Sigmoid colon (tissue), 7 donors: ENCODE measurements around the gene EPHA4. TPM values are rescaled to one million over a fixed set of nuclear protein-coding genes. Genes with fewer than 3 reads are reported as not detected.

Experiments used
- DNase-seq: peaks from one replicate; pipeline ENCODE4 v3.0.0-alpha.2; 2019
- H3K27ac ChIP-seq, 4 donors: fragments of 200-600 bp; sonication (generic); one replicate each; pipeline ENCODE4 v1.5.1; 2016 to 2019; ENCODE audit warnings: mild to moderate bottlenecking in 1 of 4
- H3K27me3 ChIP-seq, 3 donors: fragments of 200-600 bp; sonication (generic); one replicate each; pipeline ENCODE4 v1.5.1; 2019; ENCODE audit warnings: mild to moderate bottlenecking in 1 of 3
- H3K36me3 ChIP-seq, 4 donors: fragments of 200-600 bp; sonication (generic); one replicate each; pipeline ENCODE4 v1.5.1; 2016 to 2019
- H3K4me1 ChIP-seq, 4 donors: fragments of 200-600 bp; sonication (generic); one replicate each; pipeline ENCODE4 v1.5.1; 2017 to 2019
- H3K4me3 ChIP-seq, 4 donors: fragments of 200-600 bp; sonication (generic); one replicate each; pipeline ENCODE4 v1.5.1; 2017 to 2019; ENCODE audit warnings: mild to moderate bottlenecking in 2 of 4, moderate library complexity in 1 of 4
- H3K9me3 ChIP-seq, 4 donors: fragments of 200-600 bp in 3 of 4; sonication (generic) in 3 of 4; one replicate each; pipeline versions ENCODE4 v1.5.1 to v1.6.1; 2013 to 2019
- CTCF ChIP-seq, 4 experiments: fragments of 450-650 bp in 3 of 4; fragments of 200-600 bp in 1 of 4; IDR thresholded peaks; one replicate each; pipeline ENCODE4 v1.5.1; 2016 to 2019; ENCODE audit warnings: antibody characterized with exemption in 4 of 4, mild to moderate bottlenecking in 3 of 4, moderate library complexity in 2 of 4
- EP300 ChIP-seq, 4 donors: sonication (generic); formaldehyde crosslinking; IDR thresholded peaks; one replicate each; pipeline ENCODE4 v1.6.1; 2017; ENCODE audit warnings: antibody characterized with exemption in 4 of 4
- POLR2A ChIP-seq, 2 donors: fragments of 450-650 bp; IDR thresholded peaks; one replicate each; pipeline ENCODE4 v1.6.1; 2016; ENCODE audit warnings: antibody characterized with exemption in 2 of 2, mild to moderate bottlenecking in 2 of 2, moderate library complexity in 2 of 2
- POLR2AphosphoS5 ChIP-seq, 4 donors: sonication (generic); formaldehyde crosslinking; IDR thresholded peaks; one replicate each; pipeline ENCODE4 v1.6.1; 2017; ENCODE audit warnings: antibody characterized with exemption in 4 of 4
- WGBS, 2 donors: extraction: QIAGEN DNeasy Blood & Tissue Kit; methylation state at CpG; one replicate each; pipeline ENCODE4 v1.1.7; 2013; 5-methylcytosine and 5-hydroxymethylcytosine counted together
- intact Hi-C: fragments of 100-400 bp; cut with DNase I; formaldehyde crosslinking; loops from one replicate; pipeline ENCODE4 v1.15.1; 2023
- polyA plus RNA-seq, 3 donors: library from polyadenylated mRNA; stranded (reverse); fragments of 200-250 nt; gene quantifications; one replicate each; pipeline ENCODE4 v1.2.3, GENCODE V29; 2013
- total RNA-seq, 4 donors: library from RNA; depleted of rRNA; stranded (reverse); fragments of >200 nt; gene quantifications; one replicate each; pipeline ENCODE4 v1.1.0, GENCODE V29; 2016
- donor health status: healthy with polysubstance abuse.
- donor health status: Bipolar disorder and iron deficiency.
- donor health status: healthy.

Gene EPHA4
- total and polyA plus RNA-seq, 7 donors, result 1.2 to 50.7 (median 26.9) TPM

DNA sequence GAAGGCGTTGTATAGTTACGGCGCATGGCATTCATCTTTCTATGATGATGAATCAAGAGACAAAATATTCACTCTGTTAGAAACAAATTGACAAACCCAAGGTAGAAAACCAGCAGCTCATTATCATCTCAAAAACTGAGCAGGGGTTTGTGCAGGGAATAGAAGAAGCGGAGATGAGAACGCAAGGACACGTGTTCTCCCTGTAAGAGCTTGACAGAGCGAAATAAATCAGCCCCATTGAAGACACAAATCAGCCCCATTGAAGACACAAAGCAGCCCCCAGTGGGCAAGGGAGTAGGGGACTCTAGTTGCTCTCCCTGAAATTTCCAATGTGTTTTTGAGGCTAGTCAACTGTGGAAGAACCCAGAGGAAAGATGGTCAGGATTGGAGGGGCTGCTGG lies 199.2 kb downstream of the EPHA4 start:
- Histone ChIP-seq H3K4me3 (no peak overlapping the region), H3K36me3 (no peaks in the 10 kb centered on the region), H3K27me3 (no peaks in the 10 kb centered on the region), H3K4me1 (peaks cover 0 to 13% (median 11%) of the 10 kb centered on the region in 4 donors), H3K9me3 (no peaks in the 10 kb centered on the region), H3K27ac (no peak overlapping the region)
- WGBS, 2 donors, result 93 to 97% methylated on average over 7 of the region's 7 CpGs
- no peak for DNase-seq
- intact Hi-C loops, result no loop called here
- TF ChIP-seq EP300 (IDR thresholded peaks at IDR 0.05), result no peak
- no peak for TF ChIP-seq CTCF (IDR thresholded peaks at IDR 0.05)
- no peak for TF ChIP-seq POLR2AphosphoS5 (IDR thresholded peaks at IDR 0.05)
- no peak for TF ChIP-seq POLR2A (IDR thresholded peaks at IDR 0.05)

DNA sequence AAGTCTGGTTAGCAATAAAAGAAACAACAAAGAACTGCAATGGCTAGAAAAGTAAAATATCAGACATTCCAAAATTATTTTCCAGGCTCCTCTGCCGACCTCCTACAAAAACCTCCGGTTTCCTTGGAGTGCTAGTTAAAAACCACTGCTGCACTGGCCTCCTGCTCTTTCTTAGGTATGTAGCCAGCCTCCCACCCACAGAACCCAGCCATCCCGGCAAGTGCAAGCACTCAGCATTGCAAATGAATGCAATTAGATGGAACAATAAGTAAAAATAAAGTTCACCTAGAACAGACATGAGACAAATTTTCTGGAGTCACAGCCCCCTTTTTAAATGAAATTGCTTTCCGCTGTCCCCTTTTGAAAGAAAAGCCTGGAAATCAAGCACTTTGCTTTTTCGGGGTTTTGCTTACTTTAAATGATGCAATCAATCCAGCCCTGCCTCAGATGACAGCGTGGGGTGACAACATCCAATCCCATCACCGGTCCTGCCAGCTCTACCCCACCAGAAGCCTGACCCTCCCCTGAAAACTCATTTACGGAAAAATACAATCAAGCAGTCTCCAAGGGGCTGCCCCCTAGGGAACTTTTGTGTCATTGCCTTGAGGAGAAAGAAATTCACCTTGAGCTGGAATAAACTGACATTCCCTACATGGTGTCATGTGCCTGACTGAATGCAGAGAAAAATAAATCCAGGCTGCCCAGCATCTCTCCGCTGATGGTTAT lies 199.8 kb downstream of the EPHA4 start:
- no peak overlapping the region for H3K4me3 ChIP-seq
- H3K27ac ChIP-seq, result no peak overlapping the region
- no peaks in the 10 kb centered on the region for H3K36me3 ChIP-seq
- intact Hi-C loops, result no loop called here
- H3K9me3 ChIP-seq, result no peaks in the 10 kb centered on the region
- no peaks in the 10 kb centered on the region for H3K27me3 ChIP-seq
- DNase-seq, result no peak
- H3K4me1 ChIP-seq, result peaks cover 0 to 13% (median 11%) of the 10 kb centered on the region in 4 donors
- WGBS, 2 donors, result 74 to 84% methylated on average over 9 of the region's 9 CpGs
- TF ChIP-seq POLR2A (IDR thresholded peaks at IDR 0.05) (no peak), CTCF (IDR thresholded peaks at IDR 0.05) (no peak), POLR2AphosphoS5 (IDR thresholded peaks at IDR 0.05) (no peak), EP300 (IDR thresholded peaks at IDR 0.05) (no peak)

DNA sequence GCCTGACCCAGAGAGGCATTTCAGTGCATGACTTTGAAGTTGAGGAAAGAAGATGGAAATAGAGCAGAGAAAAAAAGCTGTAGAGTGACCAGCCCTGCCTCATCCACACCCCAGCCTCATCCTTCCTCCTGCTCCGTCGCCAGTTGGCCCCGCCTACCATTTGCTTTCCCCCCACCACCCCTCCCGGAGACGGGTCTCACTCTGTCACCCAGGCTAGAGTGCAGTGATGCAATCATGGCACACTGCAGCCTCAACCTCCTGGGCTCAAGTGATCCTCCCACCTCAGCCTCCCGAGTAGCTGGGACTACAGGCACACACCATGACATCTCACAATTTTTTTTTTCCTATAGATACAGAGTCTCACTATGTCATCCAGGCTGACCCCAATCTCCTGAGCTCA lies 200.8 kb downstream of the EPHA4 start:
- Histone ChIP-seq H3K36me3 (no peaks in the 10 kb centered on the region), H3K27ac (no peak overlapping the region), H3K4me1 (peaks cover 0 to 13% (median 11%) of the 10 kb centered on the region in 4 donors), H3K9me3 (no peaks in the 10 kb centered on the region), H3K4me3 (no peak overlapping the region), H3K27me3 (no peaks in the 10 kb centered on the region)
- intact Hi-C loops, result no loop called here
- no peak for TF ChIP-seq EP300 (IDR thresholded peaks at IDR 0.05)
- no peak for TF ChIP-seq POLR2AphosphoS5 (IDR thresholded peaks at IDR 0.05)
- TF ChIP-seq CTCF (IDR thresholded peaks at IDR 0.05), result no peak
- no peak for TF ChIP-seq POLR2A (IDR thresholded peaks at IDR 0.05)
- no peak for DNase-seq
- WGBS, 2 donors, result 65 to 82% methylated on average over 6 of the region's 6 CpGs

- Histone ChIP-seq H3K27me3 (no peaks in the 10 kb centered on the region), H3K9me3 (no peaks in the 10 kb centered on the region), H3K36me3 (no peaks in the 10 kb centered on the region), H3K4me1 (peaks cover 0 to 13% (median 11%) of the 10 kb centered on the region in 4 donors), H3K27ac (no peak overlapping the region), H3K4me3 (no peak overlapping the region)
- TF ChIP-seq POLR2A (IDR thresholded peaks at IDR 0.05) (no peak), CTCF (IDR thresholded peaks at IDR 0.05) (no peak), EP300 (IDR thresholded peaks at IDR 0.05) (no peak), POLR2AphosphoS5 (IDR thresholded peaks at IDR 0.05) (no peak)
- WGBS, 2 donors, result 37 to 58% methylated on average over 6 of the region's 6 CpGs
- no peak for DNase-seq
- intact Hi-C loops, result no loop called here
Observed at GRCh38 chr2:221370857-221371211, 201.3 kb downstream of the EPHA4 start.
